Kidney (tissue), 14 donors: Measurements from ENCODE around the gene FAM53B. TPM values are rescaled to one million over a fixed set of nuclear protein-coding genes. Genes with fewer than 3 reads are reported as not detected.

ENCODE experiments used
- DNase-seq, 5 donors: peaks; one replicate each; pipeline ENCODE4 v3.0.0-alpha.2; 2013 to 2020
- FAIRE-seq: peaks from 2 replicates; lab custom pipeline; 2012; peaks lifted over from hg19 to GRCh38; lab: Jason Lieb, UNC
- H3K27ac ChIP-seq, 2 donors: one replicate each; pipeline ENCODE4 v1.7.0; 2013; ENCODE audit warnings: low read depth in 2 of 2, low read length in 2 of 2, inconsistent platforms in 1 of 2
- H3K27me3 ChIP-seq: one replicate; pipeline ENCODE4 v1.7.1; 2013; ENCODE audit warnings: low read length, inconsistent platforms; ENCODE audit not compliant: control insufficient read depth, insufficient read depth
- H3K36me3 ChIP-seq, 3 donors: one replicate each; pipeline versions ENCODE4 v1.7.0 to v1.7.1; 2013; ENCODE audit warnings: low read length in 3 of 3, control low read depth in 1 of 3, inconsistent platforms in 1 of 3; ENCODE audit not compliant: insufficient read depth in 3 of 3, control insufficient read depth in 2 of 3
- H3K4me1 ChIP-seq, 3 donors: one replicate each; pipeline versions ENCODE4 v1.7.0 to v1.7.1; 2013; ENCODE audit warnings: low read length in 3 of 3, inconsistent platforms in 1 of 3, low read depth in 1 of 3; ENCODE audit not compliant: control insufficient read depth in 2 of 3, insufficient read depth in 2 of 3
- H3K4me3 ChIP-seq, 3 donors: one replicate each; pipeline versions ENCODE4 v1.7.0 to v1.8.1; 2013; ENCODE audit warnings: low read length in 3 of 3, control low read depth in 1 of 3, inconsistent platforms in 1 of 3
- H3K9ac ChIP-seq, 3 donors: one replicate each; pipeline versions ENCODE4 v1.7.0 to v1.7.1; 2013; ENCODE audit warnings: low read length in 3 of 3, control low read depth in 1 of 3, inconsistent platforms in 1 of 3
- H3K9me3 ChIP-seq, 3 donors: one replicate each; pipeline versions ENCODE4 v1.7.0 to v1.7.1; 2013; ENCODE audit warnings: low read length in 3 of 3, control low read depth in 1 of 3, inconsistent platforms in 1 of 3; ENCODE audit not compliant: control insufficient read depth in 2 of 3, insufficient read depth in 1 of 3
- intact Hi-C: fragments of 100-400 bp; cut with DNase I; formaldehyde crosslinking; loops from one replicate; pipeline ENCODE4 v1.11.1; 2022
- polyA plus RNA-seq: library from polyadenylated mRNA; stranded (reverse); fragments of 350-450 nt; fragmentation: Illumina TruSeq; extraction: RNeasy Lipid Tissue Mini Kit (QIAGEN cat#74804); gene quantifications from one replicate; pipeline ENCODE4 v1.2.3, GENCODE V29; 2014; ENCODE audit warnings: low read depth, low replicate concordance; ENCODE audit not compliant: insufficient read depth
- total RNA-seq: library from RNA; stranded (reverse); fragmentation: NEBNext Ultra II Directional; extraction: Animal tissue kit (Norgen Biotek cat#: 25700); gene quantifications from one replicate; pipeline ENCODE4 v1.2.1, GENCODE V29; 2021
- TF ChIP-seq, protein P1 (sequence below): IDR thresholded peaks from 3 replicates; pipeline ENCODE4 v1.5.1; 2012; ENCODE audit warnings: mild to moderate bottlenecking, moderate library complexity, borderline replicate concordance; ENCODE audit not compliant: insufficient read depth; ENCODE audit errors: extremely low read depth
- donor health status: control.
- donor health status: control.
- donor health status: control.
- donor health status: control.
- donor health status: control.
- donor health status: DM: yes; HTN: yes; CAD: no.
- donor health status: Normal renal cell carcinoma (clear cell type).

Gene FAM53B
- total and polyA plus RNA-seq, 2 donors from 2014 or later = 11.8 to 30.0 TPM

- TF ChIP-seq, protein P1, sequence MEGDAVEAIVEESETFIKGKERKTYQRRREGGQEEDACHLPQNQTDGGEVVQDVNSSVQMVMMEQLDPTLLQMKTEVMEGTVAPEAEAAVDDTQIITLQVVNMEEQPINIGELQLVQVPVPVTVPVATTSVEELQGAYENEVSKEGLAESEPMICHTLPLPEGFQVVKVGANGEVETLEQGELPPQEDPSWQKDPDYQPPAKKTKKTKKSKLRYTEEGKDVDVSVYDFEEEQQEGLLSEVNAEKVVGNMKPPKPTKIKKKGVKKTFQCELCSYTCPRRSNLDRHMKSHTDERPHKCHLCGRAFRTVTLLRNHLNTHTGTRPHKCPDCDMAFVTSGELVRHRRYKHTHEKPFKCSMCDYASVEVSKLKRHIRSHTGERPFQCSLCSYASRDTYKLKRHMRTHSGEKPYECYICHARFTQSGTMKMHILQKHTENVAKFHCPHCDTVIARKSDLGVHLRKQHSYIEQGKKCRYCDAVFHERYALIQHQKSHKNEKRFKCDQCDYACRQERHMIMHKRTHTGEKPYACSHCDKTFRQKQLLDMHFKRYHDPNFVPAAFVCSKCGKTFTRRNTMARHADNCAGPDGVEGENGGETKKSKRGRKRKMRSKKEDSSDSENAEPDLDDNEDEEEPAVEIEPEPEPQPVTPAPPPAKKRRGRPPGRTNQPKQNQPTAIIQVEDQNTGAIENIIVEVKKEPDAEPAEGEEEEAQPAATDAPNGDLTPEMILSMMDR = no peak
- Histone ChIP-seq H3K27me3 (no peaks in the 10 kb centered on the region), H3K9ac (peak overlapping the region in 1 of 3 donors; percentile 30), H3K4me1 (peaks cover 0 to 53% (median 31%) of the 10 kb centered on the region in 3 donors), H3K36me3 (peaks cover 2 to 5% (median 4%) of the 10 kb centered on the region in 3 donors), H3K4me3 (no peak overlapping the region), H3K27ac (peak overlapping the region; percentile 59 to 88), H3K9me3 (no peaks in the 10 kb centered on the region)
- DNase-seq (peak in 1 of 5 donors; percentile 93), FAIRE-seq (no peak)
- intact Hi-C loops = no loop called here
Observed at GRCh38 chr10:124646483-124647352, 97.5 kb downstream of the FAM53B start.

- Histone ChIP-seq H3K4me1 (peaks cover 0 to 63% (median 40%) of the 10 kb centered on the region in 3 donors), H3K27ac (peak overlapping the region; percentile 59 to 88), H3K9ac (peak overlapping the region in 1 of 3 donors; percentile 28), H3K4me3 (no peak overlapping the region), H3K9me3 (no peaks in the 10 kb centered on the region), H3K27me3 (no peaks in the 10 kb centered on the region), H3K36me3 (peaks cover 2 to 5% (median 4%) of the 10 kb centered on the region in 3 donors)
- FAIRE-seq (no peak), DNase-seq (peak in 1 of 5 donors; percentile 67)
- TF ChIP-seq, protein P1 = no peak
- intact Hi-C loops = no loop called here
Observed at GRCh38 chr10:124645467-124646095, 98.6 kb downstream of the FAM53B start.

DNA sequence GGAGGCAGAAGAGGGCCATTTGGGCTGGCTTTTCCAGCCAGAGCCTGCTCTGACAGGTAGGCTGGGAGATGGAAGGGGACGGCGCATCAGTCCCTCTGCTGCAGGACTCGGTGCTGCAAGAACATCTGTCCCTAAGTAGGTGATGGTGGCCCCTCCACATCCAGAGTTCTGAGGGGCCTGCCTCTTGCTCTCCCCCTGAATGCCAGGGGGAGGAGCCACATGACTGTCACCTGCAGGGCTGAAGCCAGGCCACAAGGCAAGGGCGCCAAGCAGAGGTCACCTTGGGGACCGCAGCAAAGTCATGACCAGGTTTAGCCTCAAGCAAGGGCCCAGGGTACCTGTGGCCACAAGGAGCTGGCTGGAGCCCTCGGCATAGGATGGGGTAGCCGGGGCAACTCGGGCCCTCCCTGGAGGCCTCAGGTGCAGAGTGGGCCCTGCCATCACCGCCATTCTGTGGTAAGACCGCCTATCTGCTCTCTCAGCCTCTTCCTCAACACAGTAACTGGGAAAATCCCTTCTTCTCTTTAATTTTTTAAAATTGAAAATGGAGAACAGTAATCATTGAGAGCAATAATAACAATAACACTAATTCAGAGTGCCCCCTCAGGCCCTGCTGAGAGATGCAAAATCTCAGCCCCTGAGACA, 99.3 kb downstream of the FAM53B start:
- intact Hi-C loops = no loop called here
- TF ChIP-seq, protein P1 = no peak
- H3K4me1 ChIP-seq = peaks cover 0 to 70% (median 40%) of the 10 kb centered on the region in 3 donors
- no peak overlapping the region for H3K9ac ChIP-seq
- no peak overlapping the region for H3K4me3 ChIP-seq
- DNase-seq (peak in 1 of 5 donors; percentile 41), FAIRE-seq (no peak)
- no peaks in the 10 kb centered on the region for H3K9me3 ChIP-seq
- H3K27ac ChIP-seq = no peak overlapping the region
- peaks cover 2 to 4% (median 2%) of the 10 kb centered on the region in 3 donors for H3K36me3 ChIP-seq
- no peaks in the 10 kb centered on the region for H3K27me3 ChIP-seq
